K562 (cell line): Measurements from ENCODE around the gene LRRC74B. TPM values are rescaled to one million over a fixed set of nuclear protein-coding genes. Genes with fewer than 3 reads are reported as not detected.

Source experiments
- C11orf30 ChIP-seq: fragments of 450-650 bp; IDR thresholded peaks from 2 replicates; pipeline ENCODE4 v1.6.1; 2016; ENCODE audit warnings: low read depth, mild to moderate bottlenecking
- CHCHD3 ChIP-seq: fragments of 250-450 bp; sonication (Bioruptor Pico); IDR thresholded peaks from 2 replicates; pipeline ENCODE4 v2.1.2; 2022; ENCODE audit warnings: mild to moderate bottlenecking
- ELF4 ChIP-seq: fragments of 450-650 bp; formaldehyde crosslinking; IDR thresholded peaks from 2 replicates; pipeline ENCODE4 v1.4.0; 2022; ENCODE audit warnings: missing genetic modification characterization
- EP300 ChIP-seq: IDR thresholded peaks from 2 replicates; pipeline ENCODE4 v1.6.1; 2012; ENCODE audit warnings: low read length, improper control_type of control experiment
- EWSR1 ChIP-seq: fragments of 450-650 bp; IDR thresholded peaks from 2 replicates; pipeline ENCODE4 v1.6.1; 2018; ENCODE audit warnings: borderline replicate concordance, mild to moderate bottlenecking, low read depth, moderate library complexity; ENCODE audit not compliant: partially characterized antibody
- HNRNPLL ChIP-seq: fragments of 200-400 bp; formaldehyde crosslinking; IDR thresholded peaks from 2 replicates; pipeline ENCODE4 v1.6.1; 2017; ENCODE audit warnings: low read length, low read depth, mild to moderate bottlenecking; ENCODE audit not compliant: poor library complexity, severe bottlenecking
- KLF13 ChIP-seq: fragments of 450-650 bp; IDR thresholded peaks from 2 replicates; pipeline ENCODE4 v1.6.1; 2016; ENCODE audit warnings: missing genetic modification characterization, low read depth, mild to moderate bottlenecking, missing compliant biosample characterization, moderate library complexity, borderline replicate concordance
- KLF6 ChIP-seq: fragments of 250-450 bp; sonication (Bioruptor Pico); IDR thresholded peaks from 2 replicates; pipeline ENCODE4 v1.4.0; 2020; ENCODE audit warnings: mild to moderate bottlenecking, moderate library complexity, borderline replicate concordance
- SMAD2 ChIP-seq: fragments of 150-350 bp; IDR thresholded peaks from 2 replicates; pipeline ENCODE4 v1.6.1; 2014; ENCODE audit warnings: low read depth, mild to moderate bottlenecking, low read length
- STAT5B ChIP-seq: fragments of 250-450 bp; sonication (Bioruptor Pico); IDR thresholded peaks from 2 replicates; pipeline ENCODE4 v1.8.0; 2021; ENCODE audit warnings: mild to moderate bottlenecking, inconsistent platforms
- TBL1XR1 ChIP-seq, 2 experiments: IDR thresholded peaks; 2 replicates each; pipeline ENCODE4 v1.6.1; 2012; ENCODE audit warnings: improper control_type of control experiment in 2 of 2, low read length in 2 of 2, mild to moderate bottlenecking in 1 of 2
- ZBTB8A ChIP-seq: fragments of 450-650 bp; IDR thresholded peaks from 2 replicates; pipeline ENCODE4 v1.6.1; 2018; ENCODE audit warnings: mild to moderate bottlenecking, moderate library complexity; ENCODE audit not compliant: partially characterized antibody
- ZFX ChIP-seq: sonication (generic); formaldehyde crosslinking; IDR thresholded peaks from 2 replicates; pipeline ENCODE4 v1.8.0; 2022; ENCODE audit warnings: mild to moderate bottlenecking, missing genetic modification reagents, moderate library complexity
- ZNF311 ChIP-seq: fragments of 250-450 bp; sonication (Bioruptor Pico); IDR thresholded peaks from 2 replicates; pipeline ENCODE4 v1.4.0; 2020; ENCODE audit warnings: mild to moderate bottlenecking, moderate library complexity
- ZNF668 ChIP-seq: fragments of 250-450 bp; sonication (Bioruptor Pico); IDR thresholded peaks from 2 replicates; pipeline ENCODE4 v1.8.0; 2022; ENCODE audit warnings: mild to moderate bottlenecking, inconsistent platforms
- polyA plus RNA-seq, 8 experiments: library from polyadenylated mRNA; depleted of rRNA in 4 of 8; stranded (reverse) in 5 of 8; unstranded in 3 of 8; fragments of >200 nt; fragmentation: Nextera tagmentation in 2 of 8; fragmentation: Illumina TruSeq in 1 of 8; extraction: Ambion mirVana in 2 of 8; extraction: Trizol in 1 of 8; gene quantifications; 2 replicates each; pipeline versions ENCODE4 v1.2.1 to v1.2.3, GENCODE V29; 2011 to 2014; ENCODE audit warnings: inconsistent platforms in 1 of 8, missing spikeins in 1 of 8
- total RNA-seq, 7 experiments: library from RNA; depleted of rRNA in 6 of 7; stranded (reverse); fragments of >200 nt in 6 of 7; fragmentation: Illumina TruSeq in 2 of 7; extraction: Trizol in 2 of 7; gene quantifications; 2 replicates each; pipeline versions ENCODE4 v1.2.1 to v1.2.3, GENCODE V29; 2011 to 2021; ENCODE audit warnings: low replicate concordance in 1 of 7
- TF ChIP-seq, protein P1 (sequence below), 2 experiments: fragments of 450-650 bp; conservative IDR thresholded peaks; 2 replicates each; pipeline ENCODE4 v1.6.1; 2017; ENCODE audit warnings: mild to moderate bottlenecking in 2 of 2, moderate library complexity in 2 of 2
- TF ChIP-seq, protein P2 (sequence below): fragments of 200-800 bp; sonication (Bioruptor generic); IDR thresholded peaks from 2 replicates; pipeline ENCODE4 v1.6.1; 2016; ENCODE audit warnings: missing genetic modification characterization, missing compliant biosample characterization
- TF ChIP-seq, protein P3 (sequence below): sonication (generic); formaldehyde crosslinking; IDR thresholded peaks from 2 replicates; pipeline ENCODE4 v1.8.0; 2022; ENCODE audit warnings: mild to moderate bottlenecking, missing genetic modification reagents, borderline replicate concordance

The LRRC74B gene
- total and polyA plus RNA-seq, 9 of the 15 experiments (the other 6 are each of a cell fraction or from before 2014, with no cell fraction given) = not detected

DNA sequence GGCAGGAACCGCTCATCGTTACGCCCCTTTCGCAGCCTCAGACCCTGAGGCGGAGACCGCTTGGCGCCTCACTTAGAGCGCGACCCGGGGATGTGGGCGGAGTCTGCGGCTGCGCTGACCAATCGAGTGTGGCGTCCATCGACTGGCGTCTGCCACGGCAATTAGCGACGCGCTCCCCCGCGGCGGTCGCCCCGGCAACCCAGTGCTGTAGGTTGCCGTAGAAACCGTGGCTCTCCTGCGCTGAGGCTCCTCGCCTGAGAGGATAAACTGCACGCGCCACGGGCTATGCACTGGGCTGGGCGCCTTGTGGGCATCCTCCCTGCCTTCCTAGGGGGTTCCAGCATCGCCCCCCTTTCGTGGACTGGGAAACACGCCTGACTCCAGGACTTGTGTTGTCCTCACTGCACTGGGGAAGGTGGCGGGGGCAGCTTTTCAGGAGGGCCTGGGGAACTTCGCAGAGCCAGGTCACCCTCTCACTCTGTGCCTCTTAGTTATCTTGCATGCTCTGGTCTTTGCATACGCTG lies 31.5 kb upstream of the LRRC74B start (continued):
- peak; percentile 98; the same call in 1 of the 2 replicates for TF ChIP-seq SMAD2
- TF ChIP-seq TBL1XR1 (IDR thresholded peaks at IDR 0.05; ENCODE audit: low read length in 2 of 2) = peak; percentile 93 to 94
- TF ChIP-seq ZNF668 (CRISPR knock-in tag) = no peak
- TF ChIP-seq STAT5B (CRISPR knock-in tag) = no peak
- TF ChIP-seq EP300 = peak; percentile 75
- no peak for TF ChIP-seq EWSR1
- no peak for TF ChIP-seq KLF6 (CRISPR knock-in tag)
- no peak for TF ChIP-seq C11orf30
- no peak for TF ChIP-seq ELF4 (CRISPR knock-in tag)
- TF ChIP-seq ZFX (CRISPR knock-in tag) = no peak
- TF ChIP-seq ZBTB8A = no peak
- peak; percentile 95 for TF ChIP-seq KLF13 (tag)
- TF ChIP-seq HNRNPLL = peak; percentile 99
- TF ChIP-seq, protein P1, sequence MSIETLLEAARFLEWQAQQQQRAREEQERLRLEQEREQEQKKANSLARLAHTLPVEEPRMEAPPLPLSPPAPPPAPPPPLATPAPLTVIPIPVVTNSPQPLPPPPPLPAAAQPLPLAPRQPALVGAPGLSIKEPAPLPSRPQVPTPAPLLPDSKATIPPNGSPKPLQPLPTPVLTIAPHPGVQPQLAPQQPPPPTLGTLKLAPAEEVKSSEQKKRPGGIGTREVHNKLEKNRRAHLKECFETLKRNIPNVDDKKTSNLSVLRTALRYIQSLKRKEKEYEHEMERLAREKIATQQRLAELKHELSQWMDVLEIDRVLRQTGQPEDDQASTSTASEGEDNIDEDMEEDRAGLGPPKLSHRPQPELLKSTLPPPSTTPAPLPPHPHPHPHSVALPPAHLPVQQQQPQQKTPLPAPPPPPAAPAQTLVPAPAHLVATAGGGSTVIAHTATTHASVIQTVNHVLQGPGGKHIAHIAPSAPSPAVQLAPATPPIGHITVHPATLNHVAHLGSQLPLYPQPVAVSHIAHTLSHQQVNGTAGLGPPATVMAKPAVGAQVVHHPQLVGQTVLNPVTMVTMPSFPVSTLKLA (conservative IDR thresholded peaks at IDR 0.05) = no peak
- no peak for TF ChIP-seq ZNF311
- no peak for TF ChIP-seq CHCHD3 (CRISPR knock-in tag)
- TF ChIP-seq, protein P2, sequence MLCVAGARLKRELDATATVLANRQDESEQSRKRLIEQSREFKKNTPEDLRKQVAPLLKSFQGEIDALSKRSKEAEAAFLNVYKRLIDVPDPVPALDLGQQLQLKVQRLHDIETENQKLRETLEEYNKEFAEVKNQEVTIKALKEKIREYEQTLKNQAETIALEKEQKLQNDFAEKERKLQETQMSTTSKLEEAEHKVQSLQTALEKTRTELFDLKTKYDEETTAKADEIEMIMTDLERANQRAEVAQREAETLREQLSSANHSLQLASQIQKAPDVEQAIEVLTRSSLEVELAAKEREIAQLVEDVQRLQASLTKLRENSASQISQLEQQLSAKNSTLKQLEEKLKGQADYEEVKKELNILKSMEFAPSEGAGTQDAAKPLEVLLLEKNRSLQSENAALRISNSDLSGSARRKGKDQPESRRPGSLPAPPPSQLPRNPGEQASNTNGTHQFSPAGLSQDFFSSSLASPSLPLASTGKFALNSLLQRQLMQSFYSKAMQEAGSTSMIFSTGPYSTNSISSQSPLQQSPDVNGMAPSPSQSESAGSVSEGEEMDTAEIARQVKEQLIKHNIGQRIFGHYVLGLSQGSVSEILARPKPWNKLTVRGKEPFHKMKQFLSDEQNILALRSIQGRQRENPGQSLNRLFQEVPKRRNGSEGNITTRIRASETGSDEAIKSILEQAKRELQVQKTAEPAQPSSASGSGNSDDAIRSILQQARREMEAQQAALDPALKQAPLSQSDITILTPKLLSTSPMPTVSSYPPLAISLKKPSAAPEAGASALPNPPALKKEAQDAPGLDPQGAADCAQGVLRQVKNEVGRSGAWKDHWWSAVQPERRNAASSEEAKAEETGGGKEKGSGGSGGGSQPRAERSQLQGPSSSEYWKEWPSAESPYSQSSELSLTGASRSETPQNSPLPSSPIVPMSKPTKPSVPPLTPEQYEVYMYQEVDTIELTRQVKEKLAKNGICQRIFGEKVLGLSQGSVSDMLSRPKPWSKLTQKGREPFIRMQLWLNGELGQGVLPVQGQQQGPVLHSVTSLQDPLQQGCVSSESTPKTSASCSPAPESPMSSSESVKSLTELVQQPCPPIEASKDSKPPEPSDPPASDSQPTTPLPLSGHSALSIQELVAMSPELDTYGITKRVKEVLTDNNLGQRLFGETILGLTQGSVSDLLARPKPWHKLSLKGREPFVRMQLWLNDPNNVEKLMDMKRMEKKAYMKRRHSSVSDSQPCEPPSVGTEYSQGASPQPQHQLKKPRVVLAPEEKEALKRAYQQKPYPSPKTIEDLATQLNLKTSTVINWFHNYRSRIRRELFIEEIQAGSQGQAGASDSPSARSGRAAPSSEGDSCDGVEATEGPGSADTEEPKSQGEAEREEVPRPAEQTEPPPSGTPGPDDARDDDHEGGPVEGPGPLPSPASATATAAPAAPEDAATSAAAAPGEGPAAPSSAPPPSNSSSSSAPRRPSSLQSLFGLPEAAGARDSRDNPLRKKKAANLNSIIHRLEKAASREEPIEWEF = no peak
- TF ChIP-seq, protein P3, sequence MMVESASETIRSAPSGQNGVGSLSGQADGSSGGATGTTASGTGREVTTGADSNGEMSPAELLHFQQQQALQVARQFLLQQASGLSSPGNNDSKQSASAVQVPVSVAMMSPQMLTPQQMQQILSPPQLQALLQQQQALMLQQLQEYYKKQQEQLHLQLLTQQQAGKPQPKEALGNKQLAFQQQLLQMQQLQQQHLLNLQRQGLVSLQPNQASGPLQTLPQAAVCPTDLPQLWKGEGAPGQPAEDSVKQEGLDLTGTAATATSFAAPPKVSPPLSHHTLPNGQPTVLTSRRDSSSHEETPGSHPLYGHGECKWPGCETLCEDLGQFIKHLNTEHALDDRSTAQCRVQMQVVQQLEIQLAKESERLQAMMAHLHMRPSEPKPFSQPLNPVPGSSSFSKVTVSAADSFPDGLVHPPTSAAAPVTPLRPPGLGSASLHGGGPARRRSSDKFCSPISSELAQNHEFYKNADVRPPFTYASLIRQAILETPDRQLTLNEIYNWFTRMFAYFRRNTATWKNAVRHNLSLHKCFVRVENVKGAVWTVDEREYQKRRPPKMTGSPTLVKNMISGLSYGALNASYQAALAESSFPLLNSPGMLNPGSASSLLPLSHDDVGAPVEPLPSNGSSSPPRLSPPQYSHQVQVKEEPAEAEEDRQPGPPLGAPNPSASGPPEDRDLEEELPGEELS (CRISPR knock-in tag) = no peak
